Transverse colon (tissue), 4 donors: ENCODE data around the gene TGOLN2. TPM values are rescaled to one million over a fixed set of nuclear protein-coding genes. Genes with fewer than 3 reads are reported as not detected.

Source experiments
- DNase-seq: peaks from one replicate; pipeline ENCODE4 v3.0.0-alpha.2; 2019
- H3K27ac ChIP-seq, 4 donors: fragments of 200-600 bp; sonication (generic); 2 replicates each; pipeline ENCODE4 v1.5.1; 2016 to 2018; ENCODE audit warnings: inconsistent platforms in 4 of 4
- H3K27me3 ChIP-seq: fragments of 200-600 bp; sonication (generic); 2 replicates; pipeline ENCODE4 v1.5.1; 2017; ENCODE audit warnings: inconsistent platforms
- H3K36me3 ChIP-seq, 4 donors: fragments of 200-600 bp; sonication (generic); 2 replicates each; pipeline ENCODE4 v1.5.1; 2017 to 2019; ENCODE audit warnings: inconsistent platforms in 4 of 4
- H3K4me1 ChIP-seq, 4 donors: fragments of 200-600 bp; sonication (generic); 2 replicates each; pipeline ENCODE4 v1.5.1; 2017 to 2020; ENCODE audit warnings: inconsistent platforms in 4 of 4
- H3K4me3 ChIP-seq, 4 donors: fragments of 200-600 bp; sonication (generic); 1 replicate in 1 of 4; 2 replicates in 3 of 4; pipeline versions ENCODE4 v1.5.1 to v1.6.1; 2017 to 2019; ENCODE audit warnings: inconsistent platforms in 4 of 4
- H3K9me3 ChIP-seq, 2 donors: fragments of 200-600 bp; sonication (generic); 2 replicates each; pipeline ENCODE4 v1.5.1; 2017 to 2019; ENCODE audit warnings: inconsistent platforms in 2 of 2
- CTCF ChIP-seq, 5 experiments: fragments of 200-600 bp in 3 of 5; fragments of 450-650 bp in 2 of 5; sonication (generic) in 3 of 5; IDR thresholded peaks; 1 replicate in 2 of 5; 2 replicates in 3 of 5; pipeline ENCODE4 v1.5.1; 2016 to 2017; ENCODE audit warnings: antibody characterized with exemption in 5 of 5, inconsistent platforms in 3 of 5, mild to moderate bottlenecking in 2 of 5, moderate library complexity in 1 of 5
- EP300 ChIP-seq: sonication (generic); formaldehyde crosslinking; IDR thresholded peaks from one replicate; pipeline ENCODE4 v1.6.1; 2017; ENCODE audit warnings: antibody characterized with exemption, low read depth
- POLR2A ChIP-seq: fragments of 450-650 bp; IDR thresholded peaks from one replicate; pipeline ENCODE4 v1.6.1; 2016; ENCODE audit warnings: antibody characterized with exemption, mild to moderate bottlenecking, moderate library complexity
- POLR2AphosphoS5 ChIP-seq, 3 donors: sonication (generic); formaldehyde crosslinking; IDR thresholded peaks; one replicate each; pipeline ENCODE4 v1.6.1; 2016; ENCODE audit warnings: antibody characterized with exemption in 3 of 3
- WGBS, 2 donors: methylation state at CpG; one replicate each; pipeline ENCODE4 v1.1.5; 2018; ENCODE audit warnings: low coverage in 1 of 2; 5-methylcytosine and 5-hydroxymethylcytosine counted together
- in situ Hi-C, 4 donors: fragments of 200-750 bp; cut with MboI; loops; one replicate each; pipeline versions ENCODE4 v1.15.0 to v1.15.1; 2017; ENCODE audit warnings: low sequenced_read_pairs in 3 of 4, low pct_ligation_motif_present in 1 of 4, low pct_unique_long_range_greater_than_20kb in 1 of 4
- intact Hi-C: fragments of 100-400 bp; cut with DNase I; formaldehyde crosslinking; loops from one replicate; pipeline ENCODE4 v1.15.1; 2023; ENCODE audit warnings: low total_unique reads
- total RNA-seq, 4 donors: library from RNA; depleted of rRNA; stranded (reverse); fragments of >200 nt; gene quantifications; one replicate each; pipeline ENCODE4 v1.1.0, GENCODE V29; 2016

The TGOLN2 gene
- total RNA-seq, 4 donors from 2014 or later: 113 to 234 (median 232) TPM

- intact Hi-C loops (loop anchor here (5.0 kb wide), 1 partner anchor 221 kb away; no protein-coding TSS in a partner anchor), in situ Hi-C loops (loop anchor here in 3 of 4 donors (5.0 to 25.0 kb wide), 4 partner anchors 151 to 351 kb away; partner anchors contain the start of gene TCF7L1 (in 3 of the 3))
- peak; percentile 69 for DNase-seq
Observed at GRCh38 chr2:85288244-85288725, 39.5 kb downstream of the TGOLN2 start.

DNA sequence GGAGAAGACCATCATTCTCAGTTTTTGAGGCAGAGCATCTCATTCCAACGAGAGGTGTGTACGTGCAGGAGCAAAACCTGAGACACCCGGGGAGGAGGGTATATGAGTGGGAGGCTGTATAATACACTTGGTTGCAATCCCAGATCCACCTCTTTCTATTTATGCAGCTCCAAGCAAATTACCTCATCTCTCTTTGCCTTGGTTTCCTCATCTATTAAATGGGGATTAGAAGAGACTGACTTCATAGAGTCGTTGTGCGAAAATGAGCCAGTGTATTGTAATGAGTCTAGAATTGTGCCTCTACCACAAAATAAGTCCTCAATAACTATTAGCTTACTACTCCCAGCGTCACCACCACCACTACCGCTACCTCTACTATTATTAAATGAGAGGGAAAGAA is 40.1 kb downstream of the TGOLN2 start:
- Histone ChIP-seq H3K4me3 (no peak overlapping the region), H3K36me3 (no peaks in the 10 kb centered on the region), H3K27me3 (no peaks in the 10 kb centered on the region), H3K27ac (peak overlapping the region in 2 of 4 donors; percentile 15 to 37), H3K4me1 (peaks cover 0 to 23% (median 4%) of the 10 kb centered on the region in 4 donors), H3K9me3 (no peaks in the 10 kb centered on the region)
- no peak for DNase-seq
- in situ Hi-C loops (loop anchor here in 3 of 4 donors (5.0 to 25.0 kb wide), 4 partner anchors 150 to 350 kb away; partner anchors contain the start of gene TCF7L1 (in 3 of the 3)), intact Hi-C loops (loop anchor here (5.0 kb wide), 1 partner anchor 220 kb away; no protein-coding TSS in a partner anchor)
- TF ChIP-seq POLR2AphosphoS5 (IDR thresholded peaks at IDR 0.05): no peak
- TF ChIP-seq POLR2A: no peak
- TF ChIP-seq EP300: no peak
- no peak for TF ChIP-seq CTCF (IDR thresholded peaks at IDR 0.05)
- WGBS, 2 donors: 90 to 91% methylated on average over 7 of the region's 7 CpGs

More at GRCh38 chr2:85288244-85288725, 39.5 kb downstream of the TGOLN2 start:
- Histone ChIP-seq H3K27ac (peak overlapping the region in 2 of 4 donors; percentile 15 to 37), H3K9me3 (no peaks in the 10 kb centered on the region), H3K27me3 (no peaks in the 10 kb centered on the region), H3K36me3 (no peaks in the 10 kb centered on the region), H3K4me1 (peaks cover 0 to 23% (median 4%) of the 10 kb centered on the region in 4 donors), H3K4me3 (no peak overlapping the region)
- TF ChIP-seq CTCF (IDR thresholded peaks at IDR 0.05) (no peak), POLR2A (no peak), EP300 (no peak), POLR2AphosphoS5 (IDR thresholded peaks at IDR 0.05) (no peak)
- 49 to 63% methylated on average over 7 to 10 of the region's 10 CpGs for WGBS, 2 donors

- Histone ChIP-seq H3K27me3 (no peaks in the 10 kb centered on the region), H3K4me3 (no peak overlapping the region), H3K4me1 (peaks cover 0 to 23% (median 4%) of the 10 kb centered on the region in 4 donors), H3K27ac (no peak overlapping the region), H3K9me3 (no peaks in the 10 kb centered on the region), H3K36me3 (no peaks in the 10 kb centered on the region)
- TF ChIP-seq POLR2AphosphoS5 (IDR thresholded peaks at IDR 0.05) (no peak), EP300 (no peak), POLR2A (no peak), CTCF (IDR thresholded peaks at IDR 0.05) (no peak)
- DNase-seq: no peak
- intact Hi-C loops (loop anchor here (5.0 kb wide), 1 partner anchor 220 kb away; no protein-coding TSS in a partner anchor), in situ Hi-C loops (loop anchor here in 3 of 4 donors (5.0 to 25.0 kb wide), 4 partner anchors 150 to 350 kb away; partner anchors contain the start of gene TCF7L1 (in 3 of the 3))
- 56 to 62% methylated on average over 6 to 8 of the region's 8 CpGs for WGBS, 2 donors
Observed at GRCh38 chr2:85286918-85287317, 40.9 kb downstream of the TGOLN2 start.

- peaks cover 0 to 13% (median 3%) of the 10 kb centered on the region in 4 donors for H3K4me1 ChIP-seq
- no peak for DNase-seq
- WGBS, 2 donors: 82 to 95% methylated on average over 4 to 8 of the region's 8 CpGs
- intact Hi-C loops (loop anchor here (2.0 kb wide), 1 partner anchor 151 kb away; the partner anchor contains the start of gene TCF7L1), in situ Hi-C loops (loop anchor here in 3 of 4 donors (10.0 to 25.0 kb wide), 3 partner anchors 146 to 346 kb away; partner anchors contain the start of gene TCF7L1 (in 3 of the 3))
- no peak overlapping the region for H3K4me3 ChIP-seq
- no peaks in the 10 kb centered on the region for H3K36me3 ChIP-seq
- TF ChIP-seq POLR2A (no peak), CTCF (IDR thresholded peaks at IDR 0.05) (no peak), EP300 (no peak), POLR2AphosphoS5 (IDR thresholded peaks at IDR 0.05) (no peak)
- H3K27ac ChIP-seq: no peak overlapping the region
- no peaks in the 10 kb centered on the region for H3K27me3 ChIP-seq
- no peaks in the 10 kb centered on the region for H3K9me3 ChIP-seq
Observed at GRCh38 chr2:85283641-85284040, 44.1 kb downstream of the TGOLN2 start.
